Measurements from ENCODE around the gene LARGE2. TPM values are rescaled to one million over a fixed set of nuclear protein-coding genes. Genes with fewer than 3 reads are reported as not detected.

LARGE2 gene
- total and polyA plus RNA-seq, 9 of the 15 experiments (the other 6 are each of a cell fraction or from before 2014, with no cell fraction given) = 0.56 to 14.1 (median 6.6) TPM

DNA sequence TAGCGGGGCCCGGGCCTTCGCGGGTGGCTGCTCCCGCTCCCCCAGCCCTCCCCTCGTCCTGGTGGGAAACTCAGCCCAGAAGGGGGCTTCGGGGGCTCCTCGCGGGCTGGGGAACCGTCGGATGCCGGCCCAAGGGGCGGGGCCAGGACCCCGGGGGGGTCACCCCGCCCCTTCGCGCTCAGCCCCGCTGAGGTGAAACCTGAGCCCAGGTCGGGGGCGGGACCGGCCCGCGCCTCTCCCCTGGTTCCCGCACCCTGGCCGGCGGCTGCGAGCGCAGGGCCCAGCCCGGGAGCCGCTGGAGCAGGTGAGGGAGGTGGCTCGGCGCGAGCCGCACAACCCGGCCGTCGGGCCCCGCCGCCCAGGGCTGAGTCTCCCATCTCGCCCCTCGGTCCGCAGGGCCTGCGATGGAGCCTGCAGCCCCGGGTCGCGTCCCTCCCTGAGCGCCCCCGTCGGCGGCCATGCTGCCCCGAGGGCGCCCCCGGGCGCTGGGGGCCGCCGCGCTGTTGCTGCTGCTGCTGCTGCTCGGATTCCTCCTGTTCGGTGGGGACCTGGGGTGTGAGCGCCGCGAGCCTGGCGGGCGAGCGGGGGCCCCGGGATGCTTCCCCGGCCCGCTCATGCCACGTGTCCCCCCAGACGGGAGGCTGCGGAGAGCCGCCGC, at the start of gene LARGE2 (continued):
- TF ChIP-seq POLR2G (IDR thresholded peaks at IDR 0.05; ENCODE audit: low read depth, low read length) = peak; percentile 78
- peak; percentile 12 for TF ChIP-seq FIP1L1 (IDR thresholded peaks at IDR 0.05; ENCODE audit: low read depth, low read length, poor library complexity, severe bottlenecking)
- no peak for TF ChIP-seq HSF4 (CRISPR knock-in tag; IDR thresholded peaks at IDR 0.05; ENCODE audit: borderline replicate concordance)
- no peak for TF ChIP-seq ZNF224 (CRISPR knock-in tag; IDR thresholded peaks at IDR 0.05)
- TF ChIP-seq ZNF780A (CRISPR knock-in tag; IDR thresholded peaks at IDR 0.05) = no peak
- TF ChIP-seq SIN3B (IDR thresholded peaks at IDR 0.05; ENCODE audit: low read depth) = peak; percentile 33; the same call in 1 of the 2 replicates
- peak; percentile 67; the same call in 1 of the 2 replicates for TF ChIP-seq SP1 (CRISPR knock-in tag; IDR thresholded peaks at IDR 0.05)
- TF ChIP-seq ZFX (CRISPR knock-in tag; IDR thresholded peaks at IDR 0.05) = peak; percentile 61
- TF ChIP-seq, protein P1, sequence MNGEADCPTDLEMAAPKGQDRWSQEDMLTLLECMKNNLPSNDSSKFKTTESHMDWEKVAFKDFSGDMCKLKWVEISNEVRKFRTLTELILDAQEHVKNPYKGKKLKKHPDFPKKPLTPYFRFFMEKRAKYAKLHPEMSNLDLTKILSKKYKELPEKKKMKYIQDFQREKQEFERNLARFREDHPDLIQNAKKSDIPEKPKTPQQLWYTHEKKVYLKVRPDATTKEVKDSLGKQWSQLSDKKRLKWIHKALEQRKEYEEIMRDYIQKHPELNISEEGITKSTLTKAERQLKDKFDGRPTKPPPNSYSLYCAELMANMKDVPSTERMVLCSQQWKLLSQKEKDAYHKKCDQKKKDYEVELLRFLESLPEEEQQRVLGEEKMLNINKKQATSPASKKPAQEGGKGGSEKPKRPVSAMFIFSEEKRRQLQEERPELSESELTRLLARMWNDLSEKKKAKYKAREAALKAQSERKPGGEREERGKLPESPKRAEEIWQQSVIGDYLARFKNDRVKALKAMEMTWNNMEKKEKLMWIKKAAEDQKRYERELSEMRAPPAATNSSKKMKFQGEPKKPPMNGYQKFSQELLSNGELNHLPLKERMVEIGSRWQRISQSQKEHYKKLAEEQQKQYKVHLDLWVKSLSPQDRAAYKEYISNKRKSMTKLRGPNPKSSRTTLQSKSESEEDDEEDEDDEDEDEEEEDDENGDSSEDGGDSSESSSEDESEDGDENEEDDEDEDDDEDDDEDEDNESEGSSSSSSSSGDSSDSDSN (IDR thresholded peaks at IDR 0.05; ENCODE audit: borderline replicate concordance in 1 of 2, low read depth in 2 of 2, low read length in 2 of 2) = 0 out of 4 replicates have a peak, but pooled peaks of 1 of the 2 experiments have one; percentile 18
- peak; percentile 71; the same call in 1 of the 2 replicates for TF ChIP-seq L3MBTL2 (IDR thresholded peaks at IDR 0.05)
- TF ChIP-seq, protein P2, sequence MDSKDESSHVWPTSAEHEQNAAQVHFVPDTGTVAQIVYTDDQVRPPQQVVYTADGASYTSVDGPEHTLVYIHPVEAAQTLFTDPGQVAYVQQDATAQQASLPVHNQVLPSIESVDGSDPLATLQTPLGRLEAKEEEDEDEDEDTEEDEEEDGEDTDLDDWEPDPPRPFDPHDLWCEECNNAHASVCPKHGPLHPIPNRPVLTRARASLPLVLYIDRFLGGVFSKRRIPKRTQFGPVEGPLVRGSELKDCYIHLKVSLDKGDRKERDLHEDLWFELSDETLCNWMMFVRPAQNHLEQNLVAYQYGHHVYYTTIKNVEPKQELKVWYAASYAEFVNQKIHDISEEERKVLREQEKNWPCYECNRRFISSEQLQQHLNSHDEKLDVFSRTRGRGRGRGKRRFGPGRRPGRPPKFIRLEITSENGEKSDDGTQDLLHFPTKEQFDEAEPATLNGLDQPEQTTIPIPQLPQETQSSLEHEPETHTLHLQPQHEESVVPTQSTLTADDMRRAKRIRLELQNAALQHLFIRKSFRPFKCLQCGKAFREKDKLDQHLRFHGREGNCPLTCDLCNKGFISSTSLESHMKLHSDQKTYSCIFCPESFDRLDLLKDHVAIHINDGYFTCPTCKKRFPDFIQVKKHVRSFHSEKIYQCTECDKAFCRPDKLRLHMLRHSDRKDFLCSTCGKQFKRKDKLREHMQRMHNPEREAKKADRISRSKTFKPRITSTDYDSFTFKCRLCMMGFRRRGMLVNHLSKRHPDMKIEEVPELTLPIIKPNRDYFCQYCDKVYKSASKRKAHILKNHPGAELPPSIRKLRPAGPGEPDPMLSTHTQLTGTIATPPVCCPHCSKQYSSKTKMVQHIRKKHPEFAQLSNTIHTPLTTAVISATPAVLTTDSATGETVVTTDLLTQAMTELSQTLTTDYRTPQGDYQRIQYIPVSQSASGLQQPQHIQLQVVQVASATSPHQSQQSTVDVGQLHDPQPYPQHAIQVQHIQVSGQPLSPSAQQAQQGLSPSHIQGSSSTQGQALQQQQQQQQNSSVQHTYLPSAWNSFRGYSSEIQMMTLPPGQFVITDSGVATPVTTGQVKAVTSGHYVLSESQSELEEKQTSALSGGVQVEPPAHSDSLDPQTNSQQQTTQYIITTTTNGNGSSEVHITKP (IDR thresholded peaks at IDR 0.05; ENCODE audit: partially characterized antibody) = no peak
- TF ChIP-seq ZNF586 (CRISPR knock-in tag; conservative IDR thresholded peaks at IDR 0.05) = no peak
- peak; percentile 55 to 57; a peak in 3 of 4 replicates for TF ChIP-seq NRF1 (conservative IDR thresholded peaks at IDR 0.05 in 1 of 2, IDR thresholded peaks at IDR 0.05 in 1 of 2)
- TF ChIP-seq, protein P3, sequence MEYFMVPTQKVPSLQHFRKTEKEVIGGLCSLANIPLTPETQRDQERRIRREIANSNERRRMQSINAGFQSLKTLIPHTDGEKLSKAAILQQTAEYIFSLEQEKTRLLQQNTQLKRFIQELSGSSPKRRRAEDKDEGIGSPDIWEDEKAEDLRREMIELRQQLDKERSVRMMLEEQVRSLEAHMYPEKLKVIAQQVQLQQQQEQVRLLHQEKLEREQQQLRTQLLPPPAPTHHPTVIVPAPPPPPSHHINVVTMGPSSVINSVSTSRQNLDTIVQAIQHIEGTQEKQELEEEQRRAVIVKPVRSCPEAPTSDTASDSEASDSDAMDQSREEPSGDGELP (CRISPR knock-in tag; IDR thresholded peaks at IDR 0.05; ENCODE audit: borderline replicate concordance) = peak; percentile 94
- peak; percentile 79 for TF ChIP-seq NCOA6 (IDR thresholded peaks at IDR 0.05)
- 0 out of 2 replicates have a peak, but pooled peaks have one; percentile 10 for TF ChIP-seq MYC (IDR thresholded peaks at IDR 0.05; ENCODE audit: low read depth, low read length)
- TF ChIP-seq MYC (CRISPR knock-in tag; IDR thresholded peaks at IDR 0.05; ENCODE audit: borderline replicate concordance, low read depth) = no peak
- TF ChIP-seq, protein P4, sequence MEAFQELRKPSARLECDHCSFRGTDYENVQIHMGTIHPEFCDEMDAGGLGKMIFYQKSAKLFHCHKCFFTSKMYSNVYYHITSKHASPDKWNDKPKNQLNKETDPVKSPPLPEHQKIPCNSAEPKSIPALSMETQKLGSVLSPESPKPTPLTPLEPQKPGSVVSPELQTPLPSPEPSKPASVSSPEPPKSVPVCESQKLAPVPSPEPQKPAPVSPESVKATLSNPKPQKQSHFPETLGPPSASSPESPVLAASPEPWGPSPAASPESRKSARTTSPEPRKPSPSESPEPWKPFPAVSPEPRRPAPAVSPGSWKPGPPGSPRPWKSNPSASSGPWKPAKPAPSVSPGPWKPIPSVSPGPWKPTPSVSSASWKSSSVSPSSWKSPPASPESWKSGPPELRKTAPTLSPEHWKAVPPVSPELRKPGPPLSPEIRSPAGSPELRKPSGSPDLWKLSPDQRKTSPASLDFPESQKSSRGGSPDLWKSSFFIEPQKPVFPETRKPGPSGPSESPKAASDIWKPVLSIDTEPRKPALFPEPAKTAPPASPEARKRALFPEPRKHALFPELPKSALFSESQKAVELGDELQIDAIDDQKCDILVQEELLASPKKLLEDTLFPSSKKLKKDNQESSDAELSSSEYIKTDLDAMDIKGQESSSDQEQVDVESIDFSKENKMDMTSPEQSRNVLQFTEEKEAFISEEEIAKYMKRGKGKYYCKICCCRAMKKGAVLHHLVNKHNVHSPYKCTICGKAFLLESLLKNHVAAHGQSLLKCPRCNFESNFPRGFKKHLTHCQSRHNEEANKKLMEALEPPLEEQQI (IDR thresholded peaks at IDR 0.05) = no peak

All from K562 (cell line).